Ovary (tissue), 9 donors: ENCODE measurements around the gene CACNA2D4. TPM values are rescaled to one million over a fixed set of nuclear protein-coding genes. Genes with fewer than 3 reads are reported as not detected.

Experiments used
- DNase-seq, 5 donors: peaks; one replicate each; pipeline ENCODE4 v3.0.0-alpha.2; 2019 to 2020
- H3K27ac ChIP-seq, 2 donors: fragments of 200-600 bp; one replicate each; pipeline versions ENCODE4 v1.5.1 to v1.8.0; 2019 to 2022
- H3K27me3 ChIP-seq: fragments of 200-600 bp; one replicate; pipeline ENCODE4 v1.8.0; 2022
- H3K36me3 ChIP-seq: fragments of 200-600 bp; sonication (generic); one replicate; pipeline ENCODE4 v1.5.1; 2019
- H3K4me1 ChIP-seq: one replicate; pipeline ENCODE4 v1.8.1; 2013; ENCODE audit warnings: mild to moderate bottlenecking, moderate library complexity; ENCODE audit not compliant: insufficient read depth
- H3K4me3 ChIP-seq: fragments of 200-600 bp; sonication (generic); one replicate; pipeline ENCODE4 v1.5.1; 2017
- H3K9me3 ChIP-seq, 2 donors: fragments of 200-600 bp in 1 of 2; sonication (generic) in 1 of 2; one replicate each; pipeline versions ENCODE4 v1.5.1 to v1.8.1; 2013 to 2019; ENCODE audit warnings: mild to moderate bottlenecking in 1 of 2, moderate library complexity in 1 of 2
- CTCF ChIP-seq, 3 donors: fragments of 450-650 bp in 2 of 3; fragments of 200-600 bp in 1 of 3; IDR thresholded peaks; one replicate each; pipeline versions ENCODE4 v1.5.1 to v1.8.0; 2016 to 2022; ENCODE audit warnings: antibody characterized with exemption in 3 of 3, mild to moderate bottlenecking in 1 of 3
- EP300 ChIP-seq: sonication (generic); formaldehyde crosslinking; IDR thresholded peaks from one replicate; pipeline ENCODE4 v1.6.1; 2017; ENCODE audit warnings: antibody characterized with exemption
- POLR2A ChIP-seq: fragments of 450-650 bp; IDR thresholded peaks from one replicate; pipeline ENCODE4 v1.6.1; 2017; ENCODE audit warnings: antibody characterized with exemption, mild to moderate bottlenecking, moderate library complexity
- WGBS, 3 donors: extraction: QIAGEN DNeasy Blood & Tissue Kit in 1 of 3; methylation state at CpG; one replicate each; pipeline versions ENCODE4 v1.1.5 to v1.1.7; 2013 to 2017; 5-methylcytosine and 5-hydroxymethylcytosine counted together
- intact Hi-C, 4 donors: fragments of 100-400 bp; cut with DNase I; formaldehyde crosslinking; loops; one replicate each; pipeline versions ENCODE4 v1.11.0 to v1.15.1; 2022 to 2023
- polyA plus RNA-seq, 2 donors: library from polyadenylated mRNA; stranded (reverse); fragments of 200-250 nt in 1 of 2; fragments of 350-450 nt in 1 of 2; fragmentation: Illumina TruSeq in 1 of 2; extraction: RNeasy Lipid Tissue Mini Kit (QIAGEN cat#74804) in 1 of 2; gene quantifications; one replicate each; pipeline ENCODE4 v1.2.3, GENCODE V29; 2013 to 2014
- total RNA-seq, 7 donors: library from RNA; depleted of rRNA in 2 of 7; stranded (reverse); fragments of >200 nt in 2 of 7; fragmentation: NEBNext Ultra II Directional in 3 of 7; extraction: Animal tissue kit (Norgen Biotek cat#: 25700) in 3 of 7; gene quantifications; one replicate each; pipeline versions ENCODE4 v1.1.0 to v1.2.4, GENCODE V29; 2016 to 2023
- donor health status: DM: no; HTN: no; CAD: no; lungs with moderate emphysema.
- donor health status: DM: no; HTN: no; CAD: no.
- donor health status: Bipolar disorder and iron deficiency.
- donor health status: DM: yes; HTN: yes; CAD: no.
- donor health status: DM: no; HTN: no; CAD: no.
- donor health status: DM: yes; HTN: yes; CAD: no.

CACNA2D4 gene
- total and polyA plus RNA-seq, 9 donors, result 2.1 to 6.8 (median 3.2) TPM

- H3K9me3 ChIP-seq, result no peaks in the 10 kb centered on the region
- no peak for DNase-seq
- no peaks in the 10 kb centered on the region for H3K36me3 ChIP-seq
- intact Hi-C loops, result no loop called here
- H3K4me3 ChIP-seq, result no peak overlapping the region
- 86 to 89% (median 87%) methylated on average over 11 of the region's 11 CpGs for WGBS, 3 donors
- no peaks in the 10 kb centered on the region for H3K4me1 ChIP-seq
- no peaks in the 10 kb centered on the region for H3K27me3 ChIP-seq
- H3K27ac ChIP-seq, result no peak overlapping the region
- TF ChIP-seq CTCF (IDR thresholded peaks at IDR 0.05), result no peak
- no peak for TF ChIP-seq POLR2A
- no peak for TF ChIP-seq EP300
Measured at GRCh38 chr12:1858456-1858855, 60.0 kb downstream of the CACNA2D4 start.

- intact Hi-C loops, result no loop called here
- H3K27me3 ChIP-seq, result no peaks in the 10 kb centered on the region
- no peaks in the 10 kb centered on the region for H3K9me3 ChIP-seq
- 84 to 88% (median 86%) methylated on average over 7 of the region's 7 CpGs for WGBS, 3 donors
- no peak overlapping the region for H3K4me3 ChIP-seq
- TF ChIP-seq EP300 (no peak), CTCF (IDR thresholded peaks at IDR 0.05) (no peak), POLR2A (no peak)
- H3K27ac ChIP-seq, result no peak overlapping the region
- DNase-seq, result no peak
- H3K36me3 ChIP-seq, result no peaks in the 10 kb centered on the region
- no peaks in the 10 kb centered on the region for H3K4me1 ChIP-seq
Measured at GRCh38 chr12:1857821-1858220, 60.6 kb downstream of the CACNA2D4 start.

GRCh38 chr12:1857086-1857485 is 61.4 kb downstream of the CACNA2D4 start:
- 38 to 71% (median 71%) methylated on average over 2 of the region's 2 CpGs for WGBS, 3 donors
- Histone ChIP-seq H3K4me3 (no peak overlapping the region), H3K9me3 (no peaks in the 10 kb centered on the region), H3K27ac (no peak overlapping the region), H3K27me3 (no peaks in the 10 kb centered on the region), H3K36me3 (no peaks in the 10 kb centered on the region), H3K4me1 (no peaks in the 10 kb centered on the region)
- DNase-seq, result no peak
- no peak for TF ChIP-seq EP300
- TF ChIP-seq POLR2A, result no peak
- intact Hi-C loops, result no loop called here

GRCh38 chr12:1855241-1855640 is 63.2 kb downstream of the CACNA2D4 start:
- DNase-seq, result no peak
- WGBS, 3 donors, result 62 to 75% (median 63%) methylated on average over 3 of the region's 3 CpGs
- Histone ChIP-seq H3K27ac (no peak overlapping the region), H3K9me3 (no peaks in the 10 kb centered on the region), H3K36me3 (no peaks in the 10 kb centered on the region), H3K4me1 (no peaks in the 10 kb centered on the region), H3K27me3 (no peaks in the 10 kb centered on the region), H3K4me3 (no peak overlapping the region)
- TF ChIP-seq POLR2A (no peak), CTCF (IDR thresholded peaks at IDR 0.05) (no peak), EP300 (no peak)
- intact Hi-C loops, result no loop called here

GRCh38 chr12:1853716-1854115 is 64.7 kb downstream of the CACNA2D4 start:
- no peak for DNase-seq
- no peak for TF ChIP-seq POLR2A
- TF ChIP-seq CTCF (IDR thresholded peaks at IDR 0.05), result no peak
- no peak for TF ChIP-seq EP300
- intact Hi-C loops, result no loop called here
- no peak overlapping the region for H3K4me3 ChIP-seq
- H3K36me3 ChIP-seq, result no peaks in the 10 kb centered on the region
- no peaks in the 10 kb centered on the region for H3K27me3 ChIP-seq
- no peak overlapping the region for H3K27ac ChIP-seq
- no peaks in the 10 kb centered on the region for H3K4me1 ChIP-seq
- WGBS, 3 donors, result 91 to 93% (median 91%) methylated on average over 8 of the region's 8 CpGs
- no peaks in the 10 kb centered on the region for H3K9me3 ChIP-seq
